GM23248 (cell line): ENCODE measurements around the gene CD6. TPM values are rescaled to one million over a fixed set of nuclear protein-coding genes. Genes with fewer than 3 reads are reported as not detected.
A peak's percentile ranks its signal among the peaks of the same experiment; 100 is the strongest.

ENCODE experiments used
- DNase-seq: peaks from one replicate; pipeline ENCODE4 v3.0.0-alpha.2; 2015
- H2AFZ ChIP-seq: fragments of 200-600 bp; sonication (generic); 2 replicates; pipeline ENCODE4 v1.6.1; 2016; ENCODE audit warnings: antibody characterized with exemption
- H3F3A ChIP-seq: fragments of 200-600 bp; sonication (generic); 2 replicates; pipeline ENCODE4 v1.6.1; 2016; ENCODE audit warnings: mild to moderate bottlenecking, antibody characterized with exemption, mixed run types; ENCODE audit not compliant: insufficient read depth
- H3K27ac ChIP-seq: fragments of 200-600 bp; sonication (generic); 2 replicates; pipeline ENCODE4 v1.5.1; 2016; ENCODE audit warnings: mild to moderate bottlenecking
- H3K27me3 ChIP-seq: fragments of 200-600 bp; sonication (generic); replicated peaks from 2 replicates; pipeline ENCODE4 v1.6.1; 2016; ENCODE audit warnings: mild to moderate bottlenecking; ENCODE audit not compliant: insufficient read depth
- H3K36me3 ChIP-seq: fragments of 200-600 bp; sonication (generic); 2 replicates; pipeline ENCODE4 v1.6.1; 2016; ENCODE audit warnings: low read depth, mild to moderate bottlenecking
- H3K4me1 ChIP-seq: fragments of 200-600 bp; sonication (generic); 2 replicates; pipeline ENCODE4 v1.6.1; 2016; ENCODE audit warnings: mild to moderate bottlenecking; ENCODE audit not compliant: insufficient read depth
- H3K4me2 ChIP-seq: fragments of 200-600 bp; sonication (generic); one replicate; pipeline ENCODE4 v1.6.1; 2016; ENCODE audit warnings: mild to moderate bottlenecking; ENCODE audit not compliant: unreplicated experiment
- H3K4me3 ChIP-seq: fragments of 200-600 bp; sonication (generic); 2 replicates; pipeline ENCODE4 v1.5.1; 2016; ENCODE audit warnings: mild to moderate bottlenecking
- H3K79me2 ChIP-seq: fragments of 200-600 bp; sonication (generic); 2 replicates; pipeline ENCODE4 v1.6.1; 2016; ENCODE audit warnings: mild to moderate bottlenecking; ENCODE audit not compliant: insufficient read depth
- H3K9ac ChIP-seq: fragments of 200-600 bp; sonication (generic); 2 replicates; pipeline ENCODE4 v1.6.1; 2016; ENCODE audit warnings: mild to moderate bottlenecking
- H3K9me2 ChIP-seq: fragments of 200-600 bp; sonication (generic); 2 replicates; pipeline ENCODE4 v1.6.1; 2016; ENCODE audit warnings: mixed run types, mild to moderate bottlenecking, moderate library complexity; ENCODE audit not compliant: insufficient read depth
- H3K9me3 ChIP-seq: fragments of 200-600 bp; sonication (generic); one replicate; pipeline ENCODE4 v1.6.1; 2017; ENCODE audit warnings: low read depth
- H4K20me1 ChIP-seq: fragments of 200-600 bp; sonication (generic); 2 replicates; pipeline ENCODE4 v1.6.0; 2016; ENCODE audit not compliant: insufficient read depth
- EZH2 ChIP-seq: fragments of 200-600 bp; sonication (generic); IDR thresholded peaks from 2 replicates; pipeline ENCODE4 v1.6.1; 2018; ENCODE audit warnings: antibody characterized with exemption, mild to moderate bottlenecking; ENCODE audit not compliant: insufficient read depth, poor library complexity, severe bottlenecking
- EZH2phosphoT487 ChIP-seq: fragments of 200-600 bp; sonication (generic); IDR thresholded peaks from 2 replicates; pipeline ENCODE4 v1.6.1; 2018; ENCODE audit warnings: antibody characterized with exemption, moderate library complexity, mild to moderate bottlenecking, low read depth; ENCODE audit not compliant: insufficient read depth
- WGBS, 2 experiments: methylation state at CpG; one replicate each; pipeline ENCODE4 v1.1.6; 2015 to 2017; ENCODE audit warnings: low lambda C conversion rate in 2 of 2, low coverage in 1 of 2; ENCODE audit errors: missing lambda C conversion rate in 2 of 2; 5-methylcytosine and 5-hydroxymethylcytosine counted together
- in situ Hi-C: fragments of 300-500 bp; cut with MboI; formaldehyde crosslinking; loops from 2 replicates; pipeline ENCODE4 v1.15.0; 2020
- polyA plus RNA-seq: library from polyadenylated mRNA; unstranded; fragments of >200 nt; fragmentation: Nextera tagmentation; extraction: Ambion mirVana; gene quantifications from 2 replicates; pipeline ENCODE4 v1.2.1, GENCODE V29; 2016
- total RNA-seq: library from RNA; depleted of rRNA; stranded (reverse); fragments of >200 nt; shearing (Covaris generic); gene quantifications from 2 replicates; pipeline ENCODE4 v1.2.3, GENCODE V29; 2014

The CD6 gene
- total and polyA plus RNA-seq, 2 experiments from 2014 or later = not detected

DNA sequence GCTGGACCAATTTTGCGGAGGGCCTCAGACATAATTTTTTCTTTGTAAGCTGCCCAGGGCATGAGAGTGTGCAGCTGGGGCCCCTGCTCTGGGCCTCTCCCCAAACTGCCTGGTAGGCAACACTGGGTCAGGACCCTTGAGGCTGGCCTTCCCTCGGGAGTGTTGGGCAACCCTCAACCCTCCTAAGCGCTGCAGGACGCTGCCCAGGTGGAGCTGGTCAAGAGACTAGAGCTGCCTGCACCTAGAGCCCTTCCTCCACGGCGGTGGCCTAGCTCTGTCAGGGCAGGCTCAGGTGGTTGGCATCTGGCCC lies 47.7 kb upstream of the CD6 start:
- TF ChIP-seq EZH2 (no peak), EZH2phosphoT487 (no peak)
- in situ Hi-C loops = no loop called here
- no peak overlapping the region for H2AFZ ChIP-seq

DNA sequence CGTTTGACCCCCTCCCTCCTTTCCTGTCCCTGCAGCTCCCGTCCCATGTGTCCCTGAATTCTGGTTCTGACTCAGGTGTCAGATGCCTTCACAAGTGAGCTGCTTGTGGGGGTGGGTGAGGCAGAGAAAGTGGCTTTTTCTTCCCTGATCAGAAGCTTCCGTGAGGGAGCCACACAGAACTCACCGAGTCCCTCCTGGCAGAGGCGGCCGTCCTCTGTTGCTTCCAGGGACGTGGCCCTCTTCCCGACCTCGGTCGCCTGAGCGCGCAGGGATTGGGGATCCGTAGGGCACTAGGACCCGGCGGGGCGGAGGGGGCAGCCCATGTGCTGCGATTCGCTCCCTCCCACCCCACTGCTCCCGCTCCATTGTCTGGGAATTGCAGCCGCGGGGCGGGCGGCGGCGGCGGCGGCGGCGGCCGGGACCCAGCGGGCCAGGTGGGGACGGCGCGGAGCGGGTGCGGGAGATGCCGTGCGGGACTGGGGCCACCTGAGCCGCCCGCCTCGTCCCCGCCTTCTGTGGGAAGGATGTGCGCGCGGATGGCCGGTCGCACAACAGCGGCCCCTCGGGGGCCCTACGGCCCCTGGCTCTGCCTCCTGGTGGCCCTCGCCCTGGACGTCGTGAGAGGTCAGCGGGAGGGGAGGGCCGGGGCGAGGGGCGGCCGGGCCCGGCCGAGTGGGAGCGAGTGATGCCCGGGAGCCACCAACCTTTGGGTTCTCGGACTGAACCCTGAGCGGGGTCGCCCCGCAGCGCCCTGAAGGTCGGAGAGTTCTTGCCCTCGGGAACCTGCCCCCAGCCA lies 47.2 kb upstream of the CD6 start, which contains the start of gene TMEM132A:
TMEM132A (plus strand) TSS at position 351 of the 796 bp plus-strand sequence; CDS start at position 525, 174 bp downstream.
- peaks cover 10% of the 10 kb centered on the region; the same call in 1 of the 2 replicates for H3K4me1 ChIP-seq
- peak within 1 kb of the TSS; percentile 66 for H2AFZ ChIP-seq
- H3F3A ChIP-seq = no peaks in the 10 kb centered on the region
- TF ChIP-seq EZH2 (no peak), EZH2phosphoT487 (no peak)
- no peaks in the 10 kb centered on the region for H3K9me3 ChIP-seq
- peak within 1 kb of the TSS; percentile 64 for H3K4me2 ChIP-seq
- peak within 1 kb of the TSS; percentile 60 for H3K9ac ChIP-seq
- peaks cover 11% of the 10 kb centered on the region for H3K79me2 ChIP-seq
- in situ Hi-C loops = no loop called here
- no peaks in the 10 kb centered on the region for H3K9me2 ChIP-seq
- peak; percentile 86 for DNase-seq
- no peaks in the 10 kb centered on the region for H3K27me3 ChIP-seq
- WGBS, 2 experiments = 2% methylated on average over 40 to 42 of the region's 69 CpGs
- H3K36me3 ChIP-seq = no peaks in the 10 kb centered on the region
- no peaks in the 10 kb centered on the region for H4K20me1 ChIP-seq
- no peak within 1 kb of the TSS for H3K27ac ChIP-seq
- peak within 1 kb of the TSS; percentile 72 for H3K4me3 ChIP-seq

More for the DNA sequence above, 47.7 kb upstream of the CD6 start:
- no peak overlapping the region for H3K9ac ChIP-seq
- H3K9me2 ChIP-seq = no peaks in the 10 kb centered on the region
- no peaks in the 10 kb centered on the region for H3K9me3 ChIP-seq
- H3K27ac ChIP-seq = no peak overlapping the region
- H3K4me2 ChIP-seq = peak overlapping the region; percentile 64
- H3K4me3 ChIP-seq = no peak overlapping the region; the same call in 1 of the 2 replicates
- no peaks in the 10 kb centered on the region for H3F3A ChIP-seq
- H4K20me1 ChIP-seq = no peaks in the 10 kb centered on the region
- H3K36me3 ChIP-seq = no peaks in the 10 kb centered on the region
- WGBS, 2 experiments = 60 to 66% methylated on average over 6 of the region's 6 CpGs
- peaks cover 16% of the 10 kb centered on the region; the same call in 1 of the 2 replicates for H3K4me1 ChIP-seq
- no peaks in the 10 kb centered on the region for H3K27me3 ChIP-seq
- no peak for DNase-seq
- H3K79me2 ChIP-seq = peaks cover 16% of the 10 kb centered on the region

GRCh38 chr11:60924906-60925853 lies 46.3 kb upstream of the CD6 start:
- H3K27ac ChIP-seq = no peak overlapping the region
- TF ChIP-seq EZH2phosphoT487 (no peak), EZH2 (no peak)
- peak; percentile 21 for DNase-seq
- no peaks in the 10 kb centered on the region for H3K27me3 ChIP-seq
- H3K4me3 ChIP-seq = peak overlapping the region; percentile 72
- no peaks in the 10 kb centered on the region for H3K9me3 ChIP-seq
- no peaks in the 10 kb centered on the region for H4K20me1 ChIP-seq
- 5 to 8% methylated on average over 25 to 35 of the region's 35 CpGs for WGBS, 2 experiments
- H3K4me1 ChIP-seq = peaks cover 9% of the 10 kb centered on the region; the same call in 1 of the 2 replicates
- in situ Hi-C loops = no loop called here
- H3K4me2 ChIP-seq = peak overlapping the region; percentile 64
- no peaks in the 10 kb centered on the region for H3F3A ChIP-seq
- H3K9ac ChIP-seq = peak overlapping the region; percentile 60
- no peaks in the 10 kb centered on the region for H3K9me2 ChIP-seq
- H3K36me3 ChIP-seq = no peaks in the 10 kb centered on the region
- 0 out of 2 replicates have a peak, but pooled peaks cover 2% of the 10 kb centered on the region for H3K79me2 ChIP-seq
- peak overlapping the region; percentile 66 for H2AFZ ChIP-seq

DNA sequence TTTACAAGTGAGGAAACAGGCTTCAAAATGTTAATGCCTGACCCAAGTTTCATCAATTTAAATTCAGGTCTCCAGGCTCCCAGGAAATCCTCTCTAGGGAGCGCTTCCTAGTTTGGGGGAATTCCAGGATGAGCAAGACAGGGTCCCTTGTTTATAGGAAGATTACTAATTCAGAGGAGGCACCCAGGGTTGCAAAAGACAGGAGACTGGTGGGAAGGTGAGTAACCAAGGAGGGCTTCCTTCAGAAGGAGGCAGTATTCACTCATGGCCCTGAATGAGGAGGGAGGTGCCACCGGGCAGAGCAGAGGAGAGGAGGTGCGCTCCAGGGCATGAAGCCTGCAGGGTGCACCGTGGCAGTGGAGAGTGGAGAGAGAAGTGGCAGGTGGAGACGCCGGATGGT lies 45.6 kb upstream of the CD6 start:
- H3K36me3 ChIP-seq = no peaks in the 10 kb centered on the region
- peak overlapping the region; percentile 64 for H3K4me2 ChIP-seq
- no peak overlapping the region for H3K9ac ChIP-seq
- H3F3A ChIP-seq = no peaks in the 10 kb centered on the region
- H3K79me2 ChIP-seq = no peaks in the 10 kb centered on the region
- no peaks in the 10 kb centered on the region for H3K27me3 ChIP-seq
- no peaks in the 10 kb centered on the region for H3K9me3 ChIP-seq
- H3K4me3 ChIP-seq = no peak overlapping the region
- H2AFZ ChIP-seq = no peak overlapping the region
- 38 to 44% methylated on average over 6 of the region's 6 CpGs for WGBS, 2 experiments
- H3K9me2 ChIP-seq = no peaks in the 10 kb centered on the region
- in situ Hi-C loops = no loop called here
- DNase-seq = peak; percentile 85
- no peak overlapping the region for H3K27ac ChIP-seq
- H3K4me1 ChIP-seq = peaks cover 9% of the 10 kb centered on the region; the same call in 1 of the 2 replicates
- H4K20me1 ChIP-seq = no peaks in the 10 kb centered on the region
- TF ChIP-seq EZH2phosphoT487 = no peak
- TF ChIP-seq EZH2 = no peak
